Subcutaneous adipose tissue (tissue), 4 donors: Measurements from ENCODE around the gene WDPCP. TPM values are rescaled to one million over a fixed set of nuclear protein-coding genes. Genes with fewer than 3 reads are reported as not detected.

Experiments
- total RNA-seq, 4 donors: library from RNA; depleted of rRNA; stranded (reverse); fragments of >200 nt; gene quantifications; one replicate each; pipeline ENCODE4 v1.1.0, GENCODE V29; 2016
- TF ChIP-seq, protein P1 (sequence below): fragments of 450-650 bp; IDR thresholded peaks from one replicate; pipeline ENCODE4 v1.5.1; 2016; ENCODE audit warnings: low read depth, mild to moderate bottlenecking, control low read depth, antibody characterized with exemption, moderate library complexity

The WDPCP gene
- total RNA-seq, 4 donors from 2014 or later: 19.5 to 29.5 (median 22.9) TPM

- TF ChIP-seq, protein P1, sequence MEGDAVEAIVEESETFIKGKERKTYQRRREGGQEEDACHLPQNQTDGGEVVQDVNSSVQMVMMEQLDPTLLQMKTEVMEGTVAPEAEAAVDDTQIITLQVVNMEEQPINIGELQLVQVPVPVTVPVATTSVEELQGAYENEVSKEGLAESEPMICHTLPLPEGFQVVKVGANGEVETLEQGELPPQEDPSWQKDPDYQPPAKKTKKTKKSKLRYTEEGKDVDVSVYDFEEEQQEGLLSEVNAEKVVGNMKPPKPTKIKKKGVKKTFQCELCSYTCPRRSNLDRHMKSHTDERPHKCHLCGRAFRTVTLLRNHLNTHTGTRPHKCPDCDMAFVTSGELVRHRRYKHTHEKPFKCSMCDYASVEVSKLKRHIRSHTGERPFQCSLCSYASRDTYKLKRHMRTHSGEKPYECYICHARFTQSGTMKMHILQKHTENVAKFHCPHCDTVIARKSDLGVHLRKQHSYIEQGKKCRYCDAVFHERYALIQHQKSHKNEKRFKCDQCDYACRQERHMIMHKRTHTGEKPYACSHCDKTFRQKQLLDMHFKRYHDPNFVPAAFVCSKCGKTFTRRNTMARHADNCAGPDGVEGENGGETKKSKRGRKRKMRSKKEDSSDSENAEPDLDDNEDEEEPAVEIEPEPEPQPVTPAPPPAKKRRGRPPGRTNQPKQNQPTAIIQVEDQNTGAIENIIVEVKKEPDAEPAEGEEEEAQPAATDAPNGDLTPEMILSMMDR: no peak
Observed at GRCh38 chr2:63571291-63571690, 17.0 kb downstream of the WDPCP start.

GRCh38 chr2:63569740-63570139 lies 18.5 kb downstream of the WDPCP start:
- TF ChIP-seq, protein P1: no peak

DNA sequence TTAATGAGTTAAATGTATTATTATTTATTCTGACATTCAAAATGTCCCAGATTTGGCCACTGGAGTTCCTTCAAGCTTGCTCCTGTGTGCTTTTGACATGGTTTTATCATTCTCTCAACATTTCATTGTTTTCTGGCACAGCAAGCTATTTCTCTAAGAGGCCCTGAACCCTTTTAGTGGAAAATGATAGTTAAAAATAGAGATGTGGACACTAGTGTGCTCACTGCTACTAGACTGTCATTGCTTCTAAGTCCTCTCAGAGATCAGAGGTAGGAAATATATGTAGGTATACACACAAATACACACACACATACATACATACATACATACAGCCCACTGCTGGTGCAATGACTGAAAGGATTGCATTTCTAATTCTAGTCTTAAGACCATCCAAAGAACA lies 25.5 kb downstream of the WDPCP start:
- TF ChIP-seq, protein P1: no peak

DNA sequence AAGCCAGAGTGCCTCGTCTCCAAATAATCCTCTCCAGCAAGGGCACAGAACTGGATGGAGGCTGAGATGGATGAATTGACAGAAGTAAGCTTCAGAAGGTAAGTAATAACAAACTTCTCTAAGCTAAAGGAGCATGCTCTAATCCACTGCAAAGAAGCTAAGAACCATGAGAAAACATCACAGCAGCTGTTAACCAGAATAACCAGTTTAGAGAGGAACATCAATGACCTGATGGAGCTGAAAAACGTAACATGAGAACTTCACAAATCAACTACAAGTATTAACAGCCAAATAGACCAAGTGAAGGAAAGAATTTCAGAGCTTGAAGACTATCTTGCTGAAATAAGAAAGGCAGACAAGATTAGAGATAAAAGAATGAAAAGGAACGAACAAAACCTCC lies 32.3 kb downstream of the WDPCP start:
- TF ChIP-seq, protein P1: no peak

DNA sequence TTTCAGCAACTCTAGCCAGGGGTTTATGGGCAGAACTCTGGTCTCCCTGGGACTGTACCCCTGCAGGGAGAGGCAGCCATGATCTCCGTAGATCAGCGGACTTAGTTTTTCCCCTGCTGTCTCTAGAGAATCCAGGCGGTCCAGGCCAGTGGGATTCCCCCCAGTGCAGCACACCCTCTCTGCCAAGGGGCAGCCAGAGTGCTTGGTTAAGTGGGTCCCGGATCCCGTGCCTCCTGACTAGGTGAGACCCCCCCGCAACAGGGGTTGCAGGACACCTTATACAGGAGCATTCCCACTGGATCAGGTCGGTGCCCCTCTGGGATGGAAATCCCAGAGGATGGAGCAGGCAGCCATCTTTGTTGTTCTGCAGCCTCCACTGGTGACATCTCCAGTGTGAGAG lies 33.0 kb downstream of the WDPCP start:
- TF ChIP-seq, protein P1: no peak

GRCh38 chr2:63553049-63553448 lies 35.2 kb downstream of the WDPCP start:
- TF ChIP-seq, protein P1: no peak

GRCh38 chr2:63545023-63545422 lies 43.3 kb downstream of the WDPCP start:
- TF ChIP-seq, protein P1: no peak
